NCI-H69 (cell line): ENCODE data around the gene CNOT2.
A peak's percentile ranks its signal among the peaks of the same experiment; 100 is the strongest.

Source experiments
- DNase-seq: peaks from one replicate; lab custom pipeline; 2025; lab: John Stamatoyannopoulos, UW

CNOT2 gene

GRCh38 chr12:70242695-70243509 is at the start of gene CNOT2:
Gene CNOT2, plus strand, starts transcription at chr12:70243433. Its CDS starts 34,794 bp downstream, at chr12:70278227.
- peak; percentile 91 for DNase-seq

GRCh38 chr12:70194076-70194475 is 49.2 kb upstream of the CNOT2 start:
- no peak for DNase-seq

- peak; percentile 66 for DNase-seq
These were observed 46.4 kb upstream of the CNOT2 start for GRCh38 chr12:70196811-70197281.

- DNase-seq, result peak; percentile 69
These were observed 45.9 kb upstream of the CNOT2 start for GRCh38 chr12:70197345-70197744.

- no peak for DNase-seq
These were observed 29.5 kb upstream of the CNOT2 start for GRCh38 chr12:70213707-70214106.

GRCh38 chr12:70214972-70215617 is 28.1 kb upstream of the CNOT2 start:
- DNase-seq, result no peak

- DNase-seq, result no peak
These were observed 25.8 kb upstream of the CNOT2 start for GRCh38 chr12:70217416-70217815.

GRCh38 chr12:70221626-70222025 is 21.6 kb upstream of the CNOT2 start:
- no peak for DNase-seq

GRCh38 chr12:70227911-70228310 is 15.3 kb upstream of the CNOT2 start:
- DNase-seq, result no peak

GRCh38 chr12:70230934-70231606 is 12.2 kb upstream of the CNOT2 start:
- no peak for DNase-seq

GRCh38 chr12:70236990-70237389 is 6.2 kb upstream of the CNOT2 start:
- DNase-seq, result no peak

GRCh38 chr12:70240673-70241072 is 2.6 kb upstream of the CNOT2 start:
- DNase-seq, result no peak

GRCh38 chr12:70241845-70242244 is 1.4 kb upstream of the CNOT2 start:
- peak; percentile 10 for DNase-seq

- DNase-seq, result peak; percentile 79
These were observed 508 bp downstream of the CNOT2 start for GRCh38 chr12:70243510-70244371.

- no peak for DNase-seq
These were observed 1.2 kb downstream of the CNOT2 start for GRCh38 chr12:70244409-70244808.

- no peak for DNase-seq
These were observed 2.2 kb downstream of the CNOT2 start for GRCh38 chr12:70245458-70245857.

- no peak for DNase-seq
These were observed 3.3 kb downstream of the CNOT2 start for GRCh38 chr12:70246580-70246979.

GRCh38 chr12:70247653-70248199 is 4.5 kb downstream of the CNOT2 start:
- no peak for DNase-seq

GRCh38 chr12:70248876-70249275 is 5.6 kb downstream of the CNOT2 start:
- DNase-seq, result no peak

- DNase-seq, result no peak
These were observed 6.7 kb downstream of the CNOT2 start for GRCh38 chr12:70249903-70250302.

- DNase-seq, result no peak
These were observed 8.0 kb downstream of the CNOT2 start for GRCh38 chr12:70251226-70251625.

GRCh38 chr12:70251661-70252060 is 8.4 kb downstream of the CNOT2 start:
- DNase-seq, result no peak
